Measurements from ENCODE around the gene MEIS2. TPM values are rescaled to one million over a fixed set of nuclear protein-coding genes. Genes with fewer than 3 reads are reported as not detected.

The MEIS2 gene
- total RNA-seq, 2 experiments from 2014 or later, result not detected

DNA sequence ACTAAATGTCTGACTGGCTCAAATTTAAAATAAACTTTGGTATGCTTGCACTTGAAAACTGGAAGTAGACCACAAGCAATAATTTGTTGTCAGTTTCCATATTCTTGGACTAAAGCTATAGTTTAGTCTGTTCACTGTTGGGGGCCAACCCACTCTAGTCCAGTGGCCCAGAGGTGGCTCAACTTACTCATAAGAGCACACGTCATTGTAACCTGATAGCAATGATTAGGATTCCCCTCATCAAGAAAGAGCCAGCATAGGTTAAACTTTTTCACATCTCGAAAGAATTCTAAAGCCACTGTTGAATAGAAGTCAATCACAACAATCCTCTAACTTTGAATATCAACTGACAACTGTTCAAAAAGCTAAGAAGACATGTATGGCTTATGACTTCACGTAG is 147.0 kb downstream of the MEIS2 start:
- Histone ChIP-seq H3K36me3 (ENCODE audit: insufficient read depth, low read length) (no peaks in the 10 kb centered on the region), H3K27ac (ENCODE audit: low read depth in 1 of 2, low read length in 2 of 2) (no peak overlapping the region), H3K27me3 (ENCODE audit: control insufficient read depth in 1 of 2, insufficient read depth in 2 of 2, low read length in 2 of 2) (no peaks in the 10 kb centered on the region), H3K9me3 (ENCODE audit: control insufficient read depth in 1 of 2, insufficient read depth in 1 of 2, low read length in 2 of 2) (peaks cover 0 to 4% of the 10 kb centered on the region in 2 experiments), H3K4me1 (ENCODE audit: insufficient read depth, low read length) (no peaks in the 10 kb centered on the region), H3K4me3 (ENCODE audit: low read length) (no peak overlapping the region)
- H3K27me3 Mint-ChIP-seq, result peaks cover 7% of the 10 kb centered on the region
- H3K9me3 Mint-ChIP-seq, result no peaks in the 10 kb centered on the region
- ATAC-seq (ENCODE audit: poor library complexity) (no peak), DNase-seq (no peak)
- no peak overlapping the region for H3K27ac Mint-ChIP-seq
- ChIA-PET CTCF (no interaction called here), POLR2A (no interaction called here)
- no peaks in the 10 kb centered on the region for H3K36me3 Mint-ChIP-seq (ENCODE audit: low read depth)
- H3K4me3 Mint-ChIP-seq, result no peak overlapping the region
- intact Hi-C loops (cut with DNase I, micrococcal nuclease), result no loop called here
- H3K4me1 Mint-ChIP-seq (ENCODE audit: low read depth), result no peaks in the 10 kb centered on the region
- TF ChIP-seq, protein P1, sequence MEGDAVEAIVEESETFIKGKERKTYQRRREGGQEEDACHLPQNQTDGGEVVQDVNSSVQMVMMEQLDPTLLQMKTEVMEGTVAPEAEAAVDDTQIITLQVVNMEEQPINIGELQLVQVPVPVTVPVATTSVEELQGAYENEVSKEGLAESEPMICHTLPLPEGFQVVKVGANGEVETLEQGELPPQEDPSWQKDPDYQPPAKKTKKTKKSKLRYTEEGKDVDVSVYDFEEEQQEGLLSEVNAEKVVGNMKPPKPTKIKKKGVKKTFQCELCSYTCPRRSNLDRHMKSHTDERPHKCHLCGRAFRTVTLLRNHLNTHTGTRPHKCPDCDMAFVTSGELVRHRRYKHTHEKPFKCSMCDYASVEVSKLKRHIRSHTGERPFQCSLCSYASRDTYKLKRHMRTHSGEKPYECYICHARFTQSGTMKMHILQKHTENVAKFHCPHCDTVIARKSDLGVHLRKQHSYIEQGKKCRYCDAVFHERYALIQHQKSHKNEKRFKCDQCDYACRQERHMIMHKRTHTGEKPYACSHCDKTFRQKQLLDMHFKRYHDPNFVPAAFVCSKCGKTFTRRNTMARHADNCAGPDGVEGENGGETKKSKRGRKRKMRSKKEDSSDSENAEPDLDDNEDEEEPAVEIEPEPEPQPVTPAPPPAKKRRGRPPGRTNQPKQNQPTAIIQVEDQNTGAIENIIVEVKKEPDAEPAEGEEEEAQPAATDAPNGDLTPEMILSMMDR (IDR thresholded peaks at IDR 0.05), result no peak

DNA sequence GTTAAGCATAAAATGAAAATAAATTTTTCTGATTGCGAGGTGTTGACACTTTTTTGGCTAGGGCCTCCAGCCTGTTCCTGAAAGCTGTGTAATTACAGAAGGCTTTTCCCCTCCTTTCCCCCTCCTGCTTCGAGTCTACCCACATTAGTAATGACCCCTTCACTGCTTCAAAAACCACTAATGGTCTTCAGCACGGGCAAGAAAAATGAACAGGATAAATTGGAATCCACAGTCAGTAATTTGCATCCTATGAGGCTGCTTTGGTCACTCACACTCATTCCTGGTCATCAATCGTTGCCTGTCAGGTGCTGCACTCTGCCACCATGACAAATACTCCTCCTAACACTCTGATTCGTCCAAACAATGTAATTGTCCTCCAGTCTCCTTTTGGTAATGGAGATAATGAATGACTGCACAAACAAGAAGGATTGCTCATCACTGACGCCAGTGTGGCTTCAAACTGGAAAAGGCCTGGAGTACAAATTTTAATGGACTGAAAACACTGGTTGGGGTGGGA is 148.6 kb downstream of the MEIS2 start:
- H3K4me1 ChIP-seq (ENCODE audit: insufficient read depth, low read length), result no peaks in the 10 kb centered on the region
- CTCF ChIA-PET, result no interaction called here
- TF ChIP-seq, protein P1 (IDR thresholded peaks at IDR 0.05), result no peak
- H3K4me1 Mint-ChIP-seq (ENCODE audit: low read depth), result no peaks in the 10 kb centered on the region
- no peaks in the 10 kb centered on the region for H3K9me3 Mint-ChIP-seq
- H3K27me3 Mint-ChIP-seq, result no peaks in the 10 kb centered on the region
- H3K36me3 ChIP-seq (ENCODE audit: insufficient read depth, low read length), result no peaks in the 10 kb centered on the region
- H3K27ac ChIP-seq (ENCODE audit: low read depth in 1 of 2, low read length in 2 of 2), result no peak overlapping the region
- H3K27ac Mint-ChIP-seq, result no peak overlapping the region
- POLR2A ChIA-PET, result no interaction called here
- H3K36me3 Mint-ChIP-seq (ENCODE audit: low read depth), result no peaks in the 10 kb centered on the region
- no peak overlapping the region for H3K4me3 ChIP-seq (ENCODE audit: low read length)
- DNase-seq (no peak), ATAC-seq (ENCODE audit: poor library complexity) (no peak)
- intact Hi-C loops (cut with DNase I, micrococcal nuclease), result no loop called here
- H3K9me3 ChIP-seq (ENCODE audit: control insufficient read depth in 1 of 2, insufficient read depth in 1 of 2, low read length in 2 of 2), result peaks cover 0 to 4% of the 10 kb centered on the region in 2 experiments
- H3K27me3 ChIP-seq (ENCODE audit: control insufficient read depth in 1 of 2, insufficient read depth in 2 of 2, low read length in 2 of 2), result no peaks in the 10 kb centered on the region
- H3K4me3 Mint-ChIP-seq, result no peak overlapping the region

DNA sequence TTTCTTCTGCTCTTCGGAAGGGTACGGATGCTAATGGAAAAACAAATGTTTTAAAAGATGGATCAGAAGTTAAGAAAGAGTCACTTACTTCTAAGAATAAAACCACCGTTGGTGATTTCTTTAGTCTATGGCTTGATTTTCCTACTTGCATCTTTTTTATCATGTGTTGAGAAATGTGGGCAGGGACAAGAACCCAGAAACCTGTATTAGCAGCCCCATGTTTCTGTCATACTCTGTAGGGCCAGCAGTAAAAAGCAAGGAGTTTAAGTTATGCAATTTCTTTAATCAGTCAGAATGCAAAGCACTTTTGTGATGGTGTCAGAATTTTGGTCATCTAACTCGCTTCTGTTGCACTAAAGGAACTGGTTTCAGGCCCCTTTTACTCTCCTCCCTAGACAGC is 150.0 kb downstream of the MEIS2 start:
- H3K4me1 Mint-ChIP-seq (ENCODE audit: low read depth), result no peaks in the 10 kb centered on the region
- Histone ChIP-seq H3K27ac (ENCODE audit: low read depth in 1 of 2, low read length in 2 of 2) (no peak overlapping the region), H3K4me1 (ENCODE audit: insufficient read depth, low read length) (no peaks in the 10 kb centered on the region), H3K9me3 (ENCODE audit: control insufficient read depth in 1 of 2, insufficient read depth in 1 of 2, low read length in 2 of 2) (no peaks in the 10 kb centered on the region), H3K36me3 (ENCODE audit: insufficient read depth, low read length) (no peaks in the 10 kb centered on the region), H3K27me3 (ENCODE audit: control insufficient read depth in 1 of 2, insufficient read depth in 2 of 2, low read length in 2 of 2) (no peaks in the 10 kb centered on the region), H3K4me3 (ENCODE audit: low read length) (no peak overlapping the region)
- H3K36me3 Mint-ChIP-seq (ENCODE audit: low read depth), result no peaks in the 10 kb centered on the region
- H3K27me3 Mint-ChIP-seq, result peaks cover 3% of the 10 kb centered on the region
- H3K9me3 Mint-ChIP-seq, result no peaks in the 10 kb centered on the region
- ATAC-seq (ENCODE audit: poor library complexity), result no peak
- no peak overlapping the region for H3K27ac Mint-ChIP-seq
- H3K4me3 Mint-ChIP-seq, result no peak overlapping the region
- intact Hi-C loops (cut with DNase I, micrococcal nuclease), result no loop called here
- ChIA-PET POLR2A (no interaction called here), CTCF (no interaction called here)
- no peak for DNase-seq
- TF ChIP-seq, protein P1 (IDR thresholded peaks at IDR 0.05), result no peak
